ENCODE results near the gene FNBP1.
"Not testable (repeated sequence)": the region's sequence is repeated elsewhere in the genome, so short reads cannot be mapped to it uniquely, and the experiment has no call there.

FNBP1 gene

GRCh38 chr9:129894120-129894823, 148.7 kb downstream of the FNBP1 start:
- H3K27ac ChIP-seq (ENCODE audit: low read depth, low read length): peak overlapping the region; percentile 87
- H3K9me3 ChIP-seq (ENCODE audit: insufficient read depth, low read length): no peaks in the 10 kb centered on the region
- H3K9ac ChIP-seq (ENCODE audit: low read length): peak overlapping the region; percentile 41
- no peaks in the 10 kb centered on the region for H3K9me2 ChIP-seq (replicated peaks; ENCODE audit: insufficient read depth, low read length)
- no peaks in the 10 kb centered on the region for H3K27me3 ChIP-seq (ENCODE audit: low read length)
- TF ChIP-seq EZH2phosphoT487 (conservative IDR thresholded peaks at IDR 0.05; ENCODE audit: low read length) (no peak), CTCF (IDR thresholded peaks at IDR 0.05; ENCODE audit: insufficient read depth, low read length, poor library complexity, severe bottlenecking) (no peak)
- H2AFZ ChIP-seq (ENCODE audit: low read depth, low read length, severe bottlenecking): no peak overlapping the region
- H3K36me3 ChIP-seq (ENCODE audit: low read length): peaks cover 11% of the 10 kb centered on the region; the same call in 1 of the 2 replicates
- H4K20me1 ChIP-seq (ENCODE audit: low read depth, low read length): no peaks in the 10 kb centered on the region
- H3K79me2 ChIP-seq (ENCODE audit: insufficient read depth, low read length): no peaks in the 10 kb centered on the region
- peaks cover 58% of the 10 kb centered on the region for H3F3A ChIP-seq (ENCODE audit: insufficient read depth)
- H3K4me3 ChIP-seq (ENCODE audit: insufficient read depth, low read length, poor library complexity, severe bottlenecking): no peak overlapping the region
- H3K4me2 ChIP-seq (ENCODE audit: low read depth, low read length, poor library complexity, severe bottlenecking): peak overlapping the region; percentile 64

- H3K9me3 ChIP-seq (ENCODE audit: insufficient read depth, low read length): no peaks in the 10 kb centered on the region
- H4K20me1 ChIP-seq (ENCODE audit: low read depth, low read length): no peaks in the 10 kb centered on the region
- H3K36me3 ChIP-seq (ENCODE audit: low read length): peaks cover 7% of the 10 kb centered on the region; the same call in 1 of the 2 replicates
- no peak overlapping the region for H2AFZ ChIP-seq (ENCODE audit: low read depth, low read length, severe bottlenecking)
- H3F3A ChIP-seq (ENCODE audit: insufficient read depth): peaks cover 73% of the 10 kb centered on the region
- peak overlapping the region; percentile 87 for H3K27ac ChIP-seq (ENCODE audit: low read depth, low read length)
- H3K4me3 ChIP-seq (ENCODE audit: insufficient read depth, low read length, poor library complexity, severe bottlenecking): no peak overlapping the region
- H3K9ac ChIP-seq (ENCODE audit: low read length): peak overlapping the region; percentile 33
- no peak for TF ChIP-seq CTCF (IDR thresholded peaks at IDR 0.05; ENCODE audit: insufficient read depth, low read length, poor library complexity, severe bottlenecking)
- no peak for TF ChIP-seq EZH2phosphoT487 (conservative IDR thresholded peaks at IDR 0.05; ENCODE audit: low read length)
- H3K4me2 ChIP-seq (ENCODE audit: low read depth, low read length, poor library complexity, severe bottlenecking): peak overlapping the region; percentile 81
- no peaks in the 10 kb centered on the region for H3K9me2 ChIP-seq (replicated peaks; ENCODE audit: insufficient read depth, low read length)
- no peaks in the 10 kb centered on the region for H3K79me2 ChIP-seq (ENCODE audit: insufficient read depth, low read length)
- H3K27me3 ChIP-seq (ENCODE audit: low read length): no peaks in the 10 kb centered on the region
Measured at GRCh38 chr9:129891569-129891968, 151.4 kb downstream of the FNBP1 start.

- H3K36me3 ChIP-seq (ENCODE audit: low read length); H4K20me1 ChIP-seq (ENCODE audit: low read depth, low read length); H3K9me2 ChIP-seq (replicated peaks; ENCODE audit: insufficient read depth, low read length); H3K79me2 ChIP-seq (ENCODE audit: insufficient read depth, low read length); H3K9ac ChIP-seq (ENCODE audit: low read length); H3K4me3 ChIP-seq (ENCODE audit: insufficient read depth, low read length, poor library complexity, severe bottlenecking); H3K9me3 ChIP-seq (ENCODE audit: insufficient read depth, low read length); H2AFZ ChIP-seq (ENCODE audit: low read depth, low read length, severe bottlenecking); H3K27me3 ChIP-seq (ENCODE audit: low read length): not testable (repeated sequence)
- peaks cover 72% of the 10 kb centered on the region for H3F3A ChIP-seq (ENCODE audit: insufficient read depth)
- peak overlapping the region; percentile 87 for H3K27ac ChIP-seq (ENCODE audit: low read depth, low read length)
- H3K4me2 ChIP-seq (ENCODE audit: low read depth, low read length, poor library complexity, severe bottlenecking): peak overlapping the region; percentile 81
Measured at GRCh38 chr9:129890718-129891299, 152.2 kb downstream of the FNBP1 start.
